ENCODE results near the gene COBL.

DNA sequence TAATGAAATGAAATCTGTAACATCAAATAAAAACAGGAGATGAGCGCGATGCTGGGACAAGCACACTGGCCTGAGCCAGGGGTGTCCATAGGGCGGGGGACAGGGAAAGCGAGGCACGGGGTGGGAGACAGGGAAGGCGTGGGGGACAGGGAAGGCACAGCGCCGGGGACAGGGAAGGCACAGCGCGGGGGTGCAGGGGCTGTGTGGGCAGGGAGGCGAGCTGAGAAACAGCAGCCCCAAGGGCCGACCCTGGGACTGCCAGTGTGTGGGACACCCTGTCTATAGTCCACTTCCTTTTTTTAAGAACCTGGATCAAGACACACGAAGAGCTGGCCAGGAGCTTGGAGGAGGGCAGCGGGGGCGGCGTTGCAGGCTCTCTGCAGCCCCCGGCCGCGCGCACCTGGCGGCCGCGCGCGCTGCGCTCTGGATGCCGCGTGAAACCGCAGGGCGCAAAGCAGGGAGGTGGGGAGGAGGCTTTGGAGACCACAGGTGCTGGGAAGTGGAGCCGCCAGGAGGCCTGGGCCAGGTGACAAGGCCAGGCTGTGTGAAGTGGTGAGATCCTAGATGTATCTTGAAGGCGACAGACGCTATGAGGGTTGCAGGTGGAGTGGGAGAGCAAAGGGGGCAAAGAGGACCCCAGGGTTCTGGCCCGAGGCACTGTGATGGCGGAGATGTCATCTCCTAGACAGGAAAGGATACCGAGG, 157.7 kb downstream of the COBL start:
- TF ChIP-seq, protein P1, sequence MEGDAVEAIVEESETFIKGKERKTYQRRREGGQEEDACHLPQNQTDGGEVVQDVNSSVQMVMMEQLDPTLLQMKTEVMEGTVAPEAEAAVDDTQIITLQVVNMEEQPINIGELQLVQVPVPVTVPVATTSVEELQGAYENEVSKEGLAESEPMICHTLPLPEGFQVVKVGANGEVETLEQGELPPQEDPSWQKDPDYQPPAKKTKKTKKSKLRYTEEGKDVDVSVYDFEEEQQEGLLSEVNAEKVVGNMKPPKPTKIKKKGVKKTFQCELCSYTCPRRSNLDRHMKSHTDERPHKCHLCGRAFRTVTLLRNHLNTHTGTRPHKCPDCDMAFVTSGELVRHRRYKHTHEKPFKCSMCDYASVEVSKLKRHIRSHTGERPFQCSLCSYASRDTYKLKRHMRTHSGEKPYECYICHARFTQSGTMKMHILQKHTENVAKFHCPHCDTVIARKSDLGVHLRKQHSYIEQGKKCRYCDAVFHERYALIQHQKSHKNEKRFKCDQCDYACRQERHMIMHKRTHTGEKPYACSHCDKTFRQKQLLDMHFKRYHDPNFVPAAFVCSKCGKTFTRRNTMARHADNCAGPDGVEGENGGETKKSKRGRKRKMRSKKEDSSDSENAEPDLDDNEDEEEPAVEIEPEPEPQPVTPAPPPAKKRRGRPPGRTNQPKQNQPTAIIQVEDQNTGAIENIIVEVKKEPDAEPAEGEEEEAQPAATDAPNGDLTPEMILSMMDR (IDR thresholded peaks at IDR 0.05): no peak
- TF ChIP-seq POLR2A (IDR thresholded peaks at IDR 0.05) (no peak), POLR2AphosphoS5 (IDR thresholded peaks at IDR 0.05) (no peak)
